GM18861 (cell line): ENCODE measurements around the gene FAM83G.

Experiments
- ATAC-seq: cut with Tn5 transposase; IDR thresholded peaks from one replicate; pipeline ENCODE4 v1.9.1; 2021; ENCODE audit not compliant: unreplicated experiment

FAM83G gene

DNA sequence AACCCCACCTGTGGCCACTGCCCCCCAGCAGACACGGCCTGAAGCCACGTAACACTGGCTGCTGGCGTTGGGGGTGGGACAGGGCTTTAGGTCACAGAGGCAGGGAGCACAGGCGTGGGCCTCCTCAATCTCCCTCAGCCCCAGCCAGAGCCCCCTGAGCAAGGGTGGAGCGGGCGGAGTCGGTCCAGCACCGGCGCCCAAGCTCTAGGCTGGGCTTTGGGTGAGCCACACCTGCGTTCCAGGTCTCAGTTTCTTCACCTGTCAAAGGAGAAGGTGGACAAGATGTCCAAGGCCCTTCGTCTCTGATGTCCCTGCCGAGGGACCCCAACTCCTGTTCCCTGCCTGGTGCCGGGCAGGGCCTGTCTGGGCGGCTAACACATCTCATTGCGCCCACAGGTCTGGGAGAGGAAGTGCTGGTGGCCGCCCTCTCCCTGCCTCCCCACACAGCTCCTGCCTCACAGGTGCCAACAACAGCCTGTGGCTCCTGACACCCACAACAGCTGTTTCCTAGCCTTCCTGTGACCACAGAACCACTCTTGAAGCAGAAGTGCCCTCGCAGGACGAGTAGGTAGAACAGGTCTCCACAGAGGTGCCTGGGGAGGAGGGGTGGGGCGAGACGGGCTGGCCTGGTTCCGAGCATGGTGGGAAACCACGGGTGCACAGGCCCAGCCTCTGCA is 12.0 kb downstream of the FAM83G start:
- no peak for ATAC-seq

DNA sequence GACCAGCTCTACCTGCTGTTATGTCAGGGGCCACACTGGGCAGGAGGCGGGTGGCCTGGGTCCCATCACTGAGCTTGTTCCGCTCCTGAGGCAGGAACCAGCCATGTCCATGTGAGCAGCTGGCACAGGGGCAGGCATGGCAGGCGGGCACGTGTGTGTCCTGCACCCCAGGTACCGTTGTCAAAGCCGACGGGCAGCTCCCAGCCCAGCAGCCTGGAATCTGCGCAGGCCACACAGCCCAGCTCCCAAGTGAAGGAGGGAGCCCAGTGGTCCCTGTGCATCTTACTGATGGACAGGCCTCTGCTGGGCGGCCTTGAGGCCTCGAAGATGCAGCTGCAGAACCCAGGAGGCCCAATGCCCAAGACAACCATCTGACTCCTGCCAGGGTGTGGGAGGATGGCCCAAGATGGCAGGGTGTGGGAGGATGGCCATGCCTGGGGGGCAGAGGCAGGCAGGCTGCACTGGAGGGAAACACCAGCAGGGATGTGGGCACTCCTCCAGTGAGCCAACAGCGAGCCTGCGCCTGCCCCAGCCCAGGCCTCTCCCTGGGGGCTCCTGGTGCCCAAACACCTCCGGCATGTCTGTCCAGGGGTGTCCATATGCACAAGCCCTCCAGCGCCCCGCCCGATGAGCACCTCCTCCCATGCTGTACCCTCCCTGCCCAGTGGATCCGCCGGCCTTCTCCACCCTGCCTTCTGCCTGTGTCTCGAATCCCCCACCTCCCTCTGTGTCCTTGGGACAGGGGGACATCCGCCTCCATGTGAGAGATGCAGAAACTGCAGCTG is 12.8 kb downstream of the FAM83G start:
- no peak for ATAC-seq

DNA sequence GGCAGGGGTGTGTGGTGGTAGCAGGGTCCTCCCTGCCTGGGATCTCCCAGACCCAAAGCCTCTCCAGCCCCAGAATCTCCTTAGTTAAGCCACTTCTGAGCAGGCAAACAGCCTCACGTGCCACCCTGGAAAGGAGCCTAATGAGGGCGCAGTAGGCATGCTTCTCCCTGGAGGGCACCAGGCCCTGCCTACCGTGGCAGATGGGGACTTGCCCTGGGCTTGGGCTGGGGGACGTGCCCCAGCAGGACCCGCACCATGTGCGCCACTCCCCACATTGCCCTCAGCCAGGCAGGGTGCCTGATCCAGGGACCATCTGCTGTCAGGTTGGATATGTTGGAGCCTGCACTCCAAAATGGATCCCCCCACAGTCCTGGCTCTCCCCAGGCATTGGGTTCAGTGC is 14.2 kb downstream of the FAM83G start:
- no peak for ATAC-seq

DNA sequence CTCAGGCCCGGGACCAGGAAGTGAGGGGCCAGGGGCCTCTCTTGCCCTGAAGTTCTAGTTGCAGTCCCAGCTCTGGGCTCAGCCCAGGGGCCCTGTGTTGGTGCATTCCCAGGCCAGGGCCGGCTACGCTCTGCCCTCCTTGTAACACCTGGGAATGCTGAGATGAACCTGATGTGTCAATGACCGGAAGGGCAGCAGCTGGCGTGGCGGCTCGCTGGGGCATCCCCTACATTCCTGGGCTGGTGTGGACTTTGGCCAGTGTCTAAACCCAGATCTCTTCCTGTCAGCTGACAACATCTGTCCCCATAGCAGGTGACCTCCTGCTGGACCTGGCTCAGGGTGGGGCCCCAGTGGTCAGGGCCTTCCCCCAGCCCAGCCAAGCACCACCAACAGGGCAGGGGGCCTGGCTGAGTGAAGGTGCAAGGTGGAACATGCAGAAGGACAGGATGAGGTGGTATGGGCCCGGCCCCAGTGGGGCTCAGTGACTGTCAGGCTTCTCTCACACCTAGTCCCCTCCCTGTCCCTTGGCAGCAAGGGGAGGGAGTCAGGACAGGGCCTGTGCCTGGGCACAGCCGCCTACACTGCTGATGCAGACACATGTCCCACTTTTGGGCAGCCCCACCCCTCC is 15.9 kb downstream of the FAM83G start:
- ATAC-seq, result no peak

DNA sequence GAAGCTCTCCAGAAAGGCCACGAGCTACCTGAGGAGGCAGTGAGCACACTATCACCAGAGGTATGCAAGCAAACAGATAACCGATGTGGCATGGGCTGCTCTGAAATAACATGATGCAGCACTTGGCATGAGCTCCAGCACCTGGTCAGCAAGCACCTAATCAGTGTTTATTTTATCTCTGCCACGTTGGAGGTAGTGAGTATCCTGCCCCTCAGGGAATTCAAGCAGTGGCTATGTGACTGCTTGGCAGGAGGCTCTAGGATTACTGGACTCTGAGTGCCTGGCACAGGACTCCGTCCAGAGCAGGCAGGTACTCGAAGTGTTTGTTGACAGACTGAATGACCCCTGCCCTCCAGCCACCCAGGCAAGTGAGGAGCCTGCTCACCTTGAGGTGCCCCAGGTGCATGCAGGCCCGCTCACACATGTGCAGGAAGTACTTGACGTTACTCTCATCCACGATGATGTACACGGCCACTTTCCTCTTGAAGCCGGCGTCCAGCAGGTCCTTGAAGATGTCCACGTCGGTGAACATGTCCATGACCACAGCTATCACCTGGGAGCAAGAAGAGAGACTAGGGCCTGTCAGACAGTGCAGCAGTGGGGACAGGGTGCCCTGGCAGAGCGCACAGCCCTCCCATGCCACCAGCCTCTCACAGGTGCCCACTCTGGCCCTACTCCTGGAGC is 16.6 kb downstream of the FAM83G start:
- no peak for ATAC-seq

DNA sequence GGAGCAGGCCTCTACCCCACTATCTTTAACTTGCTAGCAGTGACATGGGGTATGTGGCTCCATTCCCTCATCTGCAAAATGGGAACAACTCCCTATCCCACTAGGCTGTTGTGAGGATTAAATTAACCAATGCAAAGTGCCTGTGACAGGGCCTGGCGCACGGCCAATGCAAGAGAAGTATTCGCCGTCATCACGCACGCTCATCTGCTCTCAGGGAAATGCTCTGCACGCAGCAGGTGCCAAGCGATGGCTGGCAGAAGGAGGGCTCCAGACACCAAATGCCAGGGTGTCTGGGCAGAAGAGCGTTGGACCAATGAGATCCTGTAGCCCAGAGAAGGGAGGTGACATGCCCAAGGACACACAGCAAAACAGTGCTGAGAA is 17.3 kb downstream of the FAM83G start:
- ATAC-seq, result no peak

DNA sequence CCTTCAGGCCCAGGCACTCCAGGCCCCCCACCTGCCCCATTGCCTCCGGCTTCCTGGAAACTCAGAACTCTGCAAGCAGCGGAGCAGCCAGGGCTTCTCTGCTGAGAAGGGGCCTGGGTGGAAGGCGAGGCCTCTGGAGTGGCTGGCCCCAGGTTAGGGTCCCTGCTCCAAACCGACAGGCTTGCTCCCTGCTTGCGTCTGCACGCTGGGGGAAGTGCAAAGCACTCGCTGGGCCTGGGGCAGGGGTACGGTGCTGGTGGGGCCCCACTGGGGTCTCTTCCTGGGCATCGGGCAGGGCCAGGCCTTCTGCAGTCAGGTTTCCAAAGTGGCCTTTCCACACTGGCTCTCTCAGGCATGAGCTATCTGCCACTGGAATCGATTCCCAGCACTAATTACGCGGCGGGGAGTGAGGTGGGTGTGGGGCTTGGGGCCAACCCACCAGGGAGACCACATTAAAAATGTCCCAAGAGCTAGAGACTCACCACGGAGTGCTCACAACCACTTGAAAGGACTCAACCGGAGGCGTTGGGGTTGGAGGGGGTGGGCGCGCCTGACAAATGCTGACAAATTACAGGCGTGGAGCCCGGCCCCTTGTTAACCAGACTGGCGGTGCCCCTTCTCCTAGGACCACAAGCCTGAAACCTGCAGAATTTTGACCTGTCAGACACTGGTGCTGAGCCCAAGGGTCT is 17.9 kb downstream of the FAM83G start:
- no peak for ATAC-seq

DNA sequence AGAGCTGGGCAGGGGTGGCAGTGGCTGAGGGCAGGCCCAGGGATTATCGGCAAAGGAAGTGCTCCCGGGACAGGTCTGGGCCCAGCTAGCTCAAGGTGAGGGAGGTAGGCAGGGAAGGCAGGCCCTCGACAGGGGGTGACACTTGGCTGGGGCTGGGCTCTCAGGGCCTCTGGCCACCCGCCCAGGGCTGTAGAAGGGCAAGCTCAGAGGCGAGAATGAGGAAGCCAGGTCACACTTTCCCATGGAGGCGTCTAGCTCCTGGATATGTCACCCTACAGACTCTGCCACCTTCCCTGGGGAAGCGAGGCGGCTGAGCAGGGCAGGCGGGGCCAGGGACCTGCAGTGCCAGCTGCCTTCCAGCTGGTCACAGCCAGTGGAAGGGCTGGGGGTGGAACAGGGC is 19.1 kb downstream of the FAM83G start:
- no peak for ATAC-seq

DNA sequence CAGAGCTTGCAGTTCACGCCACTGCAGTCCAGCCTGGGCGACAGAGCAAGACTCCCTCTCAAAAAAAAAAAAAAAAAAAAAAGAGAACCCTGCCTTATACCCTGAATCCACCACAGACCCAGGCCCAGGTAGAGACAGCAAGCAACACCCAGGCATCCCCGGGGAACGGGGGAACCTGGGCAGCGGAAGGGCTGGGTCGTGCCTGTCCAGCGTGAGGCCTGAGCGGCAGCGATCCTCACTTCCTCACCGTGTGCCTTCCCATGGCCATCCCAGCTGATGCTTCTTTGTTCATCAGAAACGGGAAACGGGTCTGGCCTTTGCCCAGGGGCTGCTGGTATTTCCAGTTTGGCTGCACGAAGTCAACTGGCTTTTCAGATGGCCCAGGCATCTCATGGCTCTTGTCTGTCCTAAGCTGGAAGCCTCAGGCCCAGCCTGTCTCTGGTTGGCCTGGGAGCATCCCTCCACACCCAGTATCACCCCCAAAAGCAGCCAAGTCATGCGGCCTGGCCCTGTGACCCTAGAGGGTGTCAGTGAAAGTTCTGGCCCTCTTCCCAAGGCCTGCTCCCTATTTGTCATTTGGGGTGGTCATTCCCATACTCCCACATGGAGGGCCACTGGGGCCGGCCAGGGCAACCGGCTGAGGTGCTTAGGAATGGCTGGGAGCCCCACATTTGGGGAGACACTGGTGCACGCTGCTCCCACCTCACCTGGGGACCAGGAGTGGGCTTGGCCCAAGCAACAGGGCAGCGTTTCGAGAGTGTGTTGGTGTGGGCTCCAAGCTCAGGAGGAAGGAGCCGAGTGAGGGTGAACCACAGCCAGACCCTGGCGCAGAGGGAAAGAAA is 20.1 kb downstream of the FAM83G start:
- no peak for ATAC-seq

DNA sequence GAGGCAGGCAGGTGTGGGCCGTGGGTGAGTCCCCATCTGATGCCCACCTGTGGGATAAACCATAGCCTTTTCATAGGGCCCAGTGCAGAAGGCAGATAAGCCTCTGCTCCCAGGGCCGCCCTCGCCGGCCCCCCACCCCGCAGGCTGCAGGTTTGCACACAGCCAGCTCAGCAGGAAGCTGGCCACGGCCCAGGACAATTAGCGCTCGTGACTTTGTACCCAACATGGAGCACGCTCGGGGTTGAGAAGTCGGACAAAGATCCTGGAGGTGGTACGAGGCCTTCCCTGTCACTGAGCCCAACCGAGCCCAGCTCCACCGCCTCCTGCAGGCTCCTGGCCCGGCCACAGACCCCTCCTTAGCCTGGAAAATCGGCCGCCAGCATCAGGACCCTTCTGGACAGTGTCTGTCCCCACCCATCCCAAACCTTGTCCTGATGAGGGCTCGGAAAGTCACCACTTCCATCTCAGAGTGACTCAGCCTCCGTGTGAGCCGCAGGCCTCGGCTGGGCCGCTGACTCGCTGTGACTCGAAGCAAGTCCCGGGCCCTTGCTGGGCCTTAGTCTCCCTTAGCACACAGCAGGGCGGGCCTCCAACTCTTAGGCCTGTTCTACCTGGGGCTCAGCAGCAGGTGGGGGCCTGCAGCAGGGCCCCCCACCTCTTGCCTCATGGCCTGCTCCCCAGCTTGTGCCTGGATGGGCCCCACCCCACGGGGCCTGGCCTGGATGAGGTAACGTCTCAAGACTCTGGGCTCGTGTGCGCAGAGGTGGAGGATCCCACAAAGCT is 22.7 kb downstream of the FAM83G start:
- no peak for ATAC-seq

DNA sequence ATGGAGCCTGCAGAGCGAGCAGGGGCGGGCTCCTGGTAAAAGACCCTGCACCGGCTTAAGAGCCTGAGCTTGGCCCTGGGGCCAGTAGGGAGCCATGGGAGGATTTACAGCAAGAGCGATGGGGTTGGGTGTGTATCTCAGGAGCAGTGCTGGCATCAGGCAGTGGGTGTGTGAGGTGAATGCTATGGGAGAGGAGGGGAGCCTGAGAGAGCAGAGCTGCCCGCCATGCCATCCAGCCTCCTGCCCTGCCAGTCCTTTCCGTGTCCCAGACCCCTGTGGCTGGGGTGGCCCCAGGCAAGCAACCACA is 23.3 kb downstream of the FAM83G start:
- no peak for ATAC-seq

DNA sequence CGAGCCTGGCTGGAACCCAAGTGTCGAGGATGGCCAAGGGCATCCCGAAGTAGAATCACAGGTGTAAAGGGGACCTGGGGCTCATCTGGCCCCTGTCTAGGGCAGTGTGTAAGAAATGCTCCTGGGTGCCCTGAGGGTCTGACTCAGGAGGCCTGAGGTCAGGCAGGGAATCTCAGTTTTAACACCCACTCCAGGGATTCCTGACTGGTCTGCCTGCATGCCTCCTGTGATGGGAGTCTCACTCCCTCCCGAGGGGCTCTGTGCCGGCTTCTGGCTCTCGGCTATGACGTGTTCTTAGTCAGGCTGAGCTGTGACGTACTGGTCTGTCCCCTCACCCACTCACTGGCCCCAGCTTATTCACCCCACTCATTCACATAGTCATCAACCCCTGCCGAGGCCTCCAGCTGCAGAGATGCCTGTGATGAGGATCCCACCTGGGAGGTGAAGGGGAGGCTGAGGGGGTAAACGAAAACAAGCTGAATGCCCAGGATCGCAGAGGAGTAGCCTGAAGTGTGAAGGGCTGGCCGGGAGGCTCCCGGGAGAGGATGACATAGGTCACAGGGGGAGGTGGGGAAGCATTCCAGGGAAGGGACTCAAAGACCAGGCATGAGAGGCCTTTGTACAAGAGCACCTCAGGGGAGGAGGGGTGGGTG is 23.8 kb downstream of the FAM83G start:
- ATAC-seq, result no peak

DNA sequence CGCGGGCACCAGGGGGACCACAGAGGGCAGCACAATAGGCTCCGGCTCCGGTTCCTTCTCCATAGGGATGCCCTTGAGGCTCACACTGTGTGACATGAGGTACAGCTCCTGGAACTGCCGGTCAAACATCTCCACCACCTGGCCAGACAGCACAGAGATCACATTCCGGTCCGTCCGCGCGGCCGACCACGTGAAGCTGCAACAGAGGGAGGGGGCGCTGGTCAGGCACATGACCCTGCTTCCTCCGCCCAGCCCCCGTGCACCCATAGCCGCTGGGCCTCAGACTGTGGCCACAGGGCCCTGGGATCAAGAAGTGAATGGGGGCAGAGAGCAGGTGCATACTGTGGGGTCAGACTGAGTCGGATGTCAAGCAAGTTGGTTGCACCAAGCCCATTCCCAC is 25.9 kb downstream of the FAM83G start:
- ATAC-seq, result no peak

DNA sequence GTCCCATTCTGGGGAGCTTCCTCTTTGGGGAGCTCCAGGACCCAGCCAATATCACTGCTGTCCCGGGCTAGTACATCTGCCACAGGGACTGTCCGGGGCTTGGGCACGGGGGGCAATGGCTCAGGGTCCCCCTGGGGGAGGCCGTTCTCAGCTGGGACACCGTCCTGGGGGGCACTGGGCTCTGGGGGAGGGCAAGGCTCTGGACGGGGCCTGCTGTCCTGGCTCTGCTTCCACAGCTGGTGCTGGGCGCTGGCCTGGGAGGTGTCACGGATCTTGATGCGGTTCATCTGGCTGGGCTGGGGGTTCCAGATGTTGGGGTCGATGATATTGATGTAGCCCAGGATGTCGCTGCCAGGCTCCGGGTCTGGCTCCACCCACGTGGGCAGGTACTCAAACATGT is 26.5 kb downstream of the FAM83G start:
- ATAC-seq, result no peak

DNA sequence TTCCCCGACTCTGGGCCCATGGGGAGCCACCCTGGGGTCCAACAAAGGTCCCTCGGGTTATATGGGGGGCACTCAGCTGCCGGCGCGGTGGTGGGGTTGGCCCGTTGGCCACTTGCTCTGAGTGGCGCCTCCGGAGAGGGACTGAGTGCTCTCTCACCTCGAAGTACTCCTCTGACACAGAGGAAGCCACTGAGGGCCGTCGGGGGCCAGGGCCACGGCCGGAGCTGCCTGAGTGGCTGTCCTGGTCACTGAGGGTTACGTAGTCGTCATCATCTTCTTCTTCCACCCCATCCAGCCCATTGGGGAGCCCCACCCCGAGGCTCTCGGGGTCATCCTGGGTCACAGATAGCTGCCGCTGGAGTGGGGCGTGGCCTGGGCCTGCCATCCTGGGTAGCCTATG is 26.9 kb downstream of the FAM83G start:
- ATAC-seq, result no peak

DNA sequence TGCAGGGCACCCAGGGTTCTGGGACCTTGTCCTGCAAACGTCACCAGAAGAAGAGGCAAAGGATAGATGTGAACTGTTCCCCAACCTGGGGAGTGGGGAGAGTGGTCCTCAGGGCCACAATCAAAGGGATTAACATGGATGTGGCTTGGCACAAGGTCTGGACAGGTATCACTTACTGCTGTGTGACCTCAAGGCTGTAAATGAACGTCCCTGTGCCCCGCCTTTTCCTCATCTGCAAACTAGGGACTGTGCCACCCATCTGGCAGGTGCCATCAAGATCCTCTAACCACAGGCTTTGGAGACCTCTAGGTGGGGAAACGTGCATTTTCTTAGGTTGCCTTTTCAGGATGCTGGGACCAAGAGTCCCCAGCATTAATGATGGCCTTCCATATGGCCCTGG is 27.5 kb downstream of the FAM83G start:
- ATAC-seq, result no peak

DNA sequence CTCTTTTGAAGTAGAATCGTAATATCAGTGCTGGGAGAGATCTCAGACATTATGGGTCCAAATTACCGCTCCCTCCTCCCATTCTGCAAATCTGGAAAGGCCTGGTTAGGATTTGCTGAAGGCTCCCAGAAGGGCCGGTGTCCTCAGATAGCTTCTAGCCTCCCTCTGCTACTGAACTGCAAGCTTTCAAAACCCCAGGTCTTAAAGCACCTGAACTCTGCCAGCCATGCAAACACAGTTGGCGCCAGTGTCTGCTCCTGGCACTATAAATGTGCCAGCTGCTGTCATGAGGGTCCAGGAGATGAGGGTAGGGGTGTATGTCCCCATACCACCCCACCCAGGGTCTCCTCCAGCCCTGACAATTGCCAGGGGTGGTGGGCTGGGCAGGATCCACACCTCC is 28.4 kb downstream of the FAM83G start:
- no peak for ATAC-seq

DNA sequence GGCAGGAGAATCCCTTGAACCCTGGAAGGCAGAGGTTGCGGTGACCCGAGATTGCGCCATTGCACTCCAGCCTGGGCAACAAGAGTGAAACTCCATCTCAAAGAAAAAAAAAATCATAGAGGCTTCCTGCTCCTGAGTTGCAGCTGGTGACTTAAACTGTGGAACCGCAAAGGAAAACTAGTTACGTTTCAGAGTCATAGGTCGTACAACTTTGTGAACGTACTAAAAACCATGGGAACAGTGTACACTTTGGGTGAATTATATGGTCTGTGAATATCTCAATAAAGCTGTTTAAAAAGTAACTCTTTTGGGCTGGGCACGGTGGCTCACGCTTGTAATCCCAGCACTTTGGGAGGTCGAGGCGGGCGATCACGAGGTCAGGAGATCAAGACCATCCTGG is 29.0 kb downstream of the FAM83G start:
- no peak for ATAC-seq
